SK-N-SH (cell line): Measurements from ENCODE around the gene CNTNAP2. TPM values are rescaled to one million over a fixed set of nuclear protein-coding genes. Genes with fewer than 3 reads are reported as not detected.

ENCODE experiments used
- CTCF ChIA-PET: fragments of 300-600, 350-600 bp; formaldehyde crosslinking; extraction: SDS; loops from one replicate; lab custom pipeline; 2021; lab: Yijun Ruan, JAX
- POLR2A ChIA-PET: fragments of 350-600 bp; sonication (Branson Sonifier 250); formaldehyde crosslinking; extraction: SDS; loops from one replicate; lab custom pipeline; 2020; ENCODE audit warnings: antibody characterized with exemption, inconsistent platforms; lab: Yijun Ruan, JAX
- DNase-seq: peaks from one replicate; pipeline ENCODE4 v3.0.0; 2012
- H2AFZ ChIP-seq: fragments of 200-600 bp; sonication (generic); 2 replicates; pipeline ENCODE4 v1.8.1; 2016; ENCODE audit warnings: antibody characterized with exemption, mild to moderate bottlenecking, low read depth
- H3F3A ChIP-seq: fragments of 200-600 bp; sonication (generic); replicated peaks from 2 replicates; pipeline ENCODE3; 2016; ENCODE audit warnings: antibody characterized with exemption, mild to moderate bottlenecking; ENCODE audit not compliant: insufficient read depth
- H3K27ac ChIP-seq, 2 experiments: fragments of 200-500 bp in 1 of 2; fragments of 200-600 bp in 1 of 2; sonication (Bioruptor generic) in 1 of 2; sonication (generic), shearing (Covaris generic) in 1 of 2; 2 replicates each; pipeline versions ENCODE4 v1.5.1 to v1.6.1; 2014 to 2016; ENCODE audit warnings: low read depth in 2 of 2, inconsistent platforms in 1 of 2, low read length in 1 of 2, mild to moderate bottlenecking in 1 of 2, mixed read lengths in 1 of 2
- H3K27me3 ChIP-seq: fragments of 200-600 bp; sonication (generic), shearing (Covaris generic); 2 replicates; pipeline ENCODE4 v1.6.1; 2016; ENCODE audit warnings: mixed run types; ENCODE audit not compliant: insufficient read depth
- H3K36me3 ChIP-seq, 2 experiments: fragments of 200-500 bp in 1 of 2; fragments of 200-600 bp in 1 of 2; sonication (Bioruptor generic) in 1 of 2; sonication (generic) in 1 of 2; replicated peaks in 1 of 2; 2 replicates each; pipeline versions ENCODE3 to v1.5.1; 2014 to 2016; ENCODE audit warnings: low read length in 1 of 2, mild to moderate bottlenecking in 1 of 2; ENCODE audit not compliant: insufficient read depth in 2 of 2, control insufficient read depth in 1 of 2
- H3K4me1 ChIP-seq, 2 experiments: fragments of 200-500 bp in 1 of 2; fragments of 200-600 bp in 1 of 2; sonication (Bioruptor generic) in 1 of 2; sonication (generic), shearing (Covaris generic) in 1 of 2; 2 replicates each; pipeline versions ENCODE4 v1.5.1 to v1.6.1; 2014 to 2016; ENCODE audit warnings: low read depth in 1 of 2, low read length in 1 of 2, mixed run types in 1 of 2; ENCODE audit not compliant: insufficient read depth in 2 of 2, control insufficient read depth in 1 of 2
- H3K4me2 ChIP-seq: fragments of 200-600 bp; sonication (generic), shearing (Covaris generic); 2 replicates; pipeline ENCODE4 v1.6.1; 2017; ENCODE audit warnings: mixed run types
- H3K4me3 ChIP-seq, 2 experiments: fragments of 200-500 bp in 1 of 2; fragments of 200-600 bp in 1 of 2; sonication (Bioruptor generic) in 1 of 2; sonication (generic), shearing (Covaris generic) in 1 of 2; 2 replicates each; pipeline versions ENCODE4 v1.5.1 to v1.8.1; 2014 to 2016; ENCODE audit warnings: low read depth in 2 of 2, inconsistent platforms in 1 of 2, low read length in 1 of 2, mild to moderate bottlenecking in 1 of 2, mixed read lengths in 1 of 2, moderate library complexity in 1 of 2
- H3K79me2 ChIP-seq: fragments of 200-600 bp; sonication (generic); 2 replicates; pipeline ENCODE4 v1.8.1; 2017; ENCODE audit warnings: mild to moderate bottlenecking; ENCODE audit not compliant: insufficient read depth
- H3K9ac ChIP-seq: fragments of 200-600 bp; sonication (generic); 2 replicates; pipeline ENCODE4 v1.6.1; 2017; ENCODE audit warnings: mixed run types
- H3K9me2 ChIP-seq: fragments of 200-600 bp; sonication (generic); 2 replicates; pipeline ENCODE4 v1.6.1; 2017; ENCODE audit warnings: mixed run types
- H3K9me3 ChIP-seq: fragments of 200-600 bp; sonication (generic); 2 replicates; pipeline ENCODE4 v1.6.1; 2017; ENCODE audit warnings: mixed run types, mild to moderate bottlenecking, moderate library complexity
- H4K20me1 ChIP-seq: fragments of 200-600 bp; sonication (generic); 2 replicates; pipeline ENCODE4 v1.6.1; 2017; ENCODE audit warnings: mild to moderate bottlenecking, mixed run types; ENCODE audit not compliant: insufficient read depth
- FOSL2 ChIP-seq: IDR thresholded peaks from 2 replicates; pipeline ENCODE4 v1.4.0; 2012; ENCODE audit warnings: low read depth, mild to moderate bottlenecking, moderate library complexity, borderline replicate concordance
- FOXJ3 ChIP-seq: sonication (generic); formaldehyde crosslinking; IDR thresholded peaks from 2 replicates; pipeline ENCODE4 v1.5.1; 2020; ENCODE audit warnings: mild to moderate bottlenecking, missing genetic modification reagents
- IRF3 ChIP-seq: fragments of 150-350 bp; IDR thresholded peaks from 2 replicates; pipeline ENCODE4 v1.6.1; 2016; ENCODE audit warnings: mild to moderate bottlenecking, low read depth, low read length
- JUND ChIP-seq: IDR thresholded peaks from 2 replicates; pipeline ENCODE4 v1.4.0; 2012
- MEF2A ChIP-seq: IDR thresholded peaks from 2 replicates; pipeline ENCODE4 v1.4.0; 2012; ENCODE audit warnings: low read depth, borderline replicate concordance
- MXI1 ChIP-seq: IDR thresholded peaks from 2 replicates; pipeline ENCODE4 v1.6.1; 2012; ENCODE audit warnings: mild to moderate bottlenecking, low read depth, low read length, improper control_type of control experiment
- NFIC ChIP-seq: IDR thresholded peaks from 2 replicates; pipeline ENCODE4 v1.4.0; 2012; ENCODE audit warnings: borderline replicate concordance
- PBX3 ChIP-seq: IDR thresholded peaks from 2 replicates; pipeline ENCODE4; 2012
- POLR2AphosphoS5 ChIP-seq: IDR thresholded peaks from 2 replicates; pipeline ENCODE4 v1.6.1; 2012; ENCODE audit warnings: low read depth, low read length
- RAD21 ChIP-seq: IDR thresholded peaks from 2 replicates; pipeline ENCODE4 v1.6.1; 2012; ENCODE audit warnings: mild to moderate bottlenecking, low read length
- RCOR1 ChIP-seq: fragments of 150-350 bp; IDR thresholded peaks from 2 replicates; pipeline ENCODE4 v1.6.1; 2017; ENCODE audit warnings: antibody characterized with exemption, low read length
- RFX5 ChIP-seq: IDR thresholded peaks from 2 replicates; pipeline ENCODE4 v1.6.1; 2012; ENCODE audit warnings: mild to moderate bottlenecking, improper control_type of control experiment, low read length
- SIN3A ChIP-seq: IDR thresholded peaks from 2 replicates; pipeline ENCODE4 v1.6.1; 2012; ENCODE audit warnings: low read depth, mild to moderate bottlenecking, low read length, moderate library complexity, borderline replicate concordance
- SMC3 ChIP-seq: IDR thresholded peaks from 2 replicates; pipeline ENCODE4 v1.6.1; 2012; ENCODE audit warnings: low read depth, low read length, improper control_type of control experiment
- TAF1 ChIP-seq: IDR thresholded peaks from 2 replicates; pipeline ENCODE4 v1.6.1; 2012; ENCODE audit warnings: low read depth, mild to moderate bottlenecking, low read length, moderate library complexity, borderline replicate concordance
- TCF12 ChIP-seq: IDR thresholded peaks from 2 replicates; pipeline ENCODE4 v1.4.0; 2012
- YY1 ChIP-seq: IDR thresholded peaks from 2 replicates; pipeline ENCODE4 v1.4.0; 2012; ENCODE audit warnings: low read depth, mild to moderate bottlenecking
- WGBS: methylation state at CpG from one replicate; pipeline ENCODE4 v1.1.6; 2017; ENCODE audit warnings: low lambda C conversion rate; 5-methylcytosine and 5-hydroxymethylcytosine counted together
- polyA plus RNA-seq, 3 experiments: library from polyadenylated mRNA; depleted of rRNA; stranded (reverse); fragments of >200 nt; gene quantifications; 2 replicates each; pipeline ENCODE4 v1.2.3, GENCODE V29; 2012
- TF ChIP-seq, protein P1 (sequence below): IDR thresholded peaks from 2 replicates; pipeline ENCODE4 v1.4.0; 2012; ENCODE audit warnings: low read depth, borderline replicate concordance
- TF ChIP-seq, protein P2 (sequence below): IDR thresholded peaks from 2 replicates; pipeline ENCODE4 v1.4.0; 2012; ENCODE audit warnings: low read depth, borderline replicate concordance
- TF ChIP-seq, protein P3 (sequence below): fragments of 150-350 bp; IDR thresholded peaks from 2 replicates; pipeline ENCODE4 v1.6.1; 2017; ENCODE audit warnings: antibody characterized with exemption, low read length, low read depth, borderline replicate concordance

The CNTNAP2 gene
- polyA plus RNA-seq, 1 of the 3 experiments (the other 2 are of a cell fraction), result 3.4 TPM

- TF ChIP-seq FOXJ3 (CRISPR knock-in tag), result no peak
- TF ChIP-seq, protein P1, sequence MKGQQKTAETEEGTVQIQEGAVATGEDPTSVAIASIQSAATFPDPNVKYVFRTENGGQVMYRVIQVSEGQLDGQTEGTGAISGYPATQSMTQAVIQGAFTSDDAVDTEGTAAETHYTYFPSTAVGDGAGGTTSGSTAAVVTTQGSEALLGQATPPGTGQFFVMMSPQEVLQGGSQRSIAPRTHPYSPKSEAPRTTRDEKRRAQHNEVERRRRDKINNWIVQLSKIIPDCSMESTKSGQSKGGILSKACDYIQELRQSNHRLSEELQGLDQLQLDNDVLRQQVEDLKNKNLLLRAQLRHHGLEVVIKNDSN, result no peak
- no peak for TF ChIP-seq SIN3A
- TF ChIP-seq, protein P2, sequence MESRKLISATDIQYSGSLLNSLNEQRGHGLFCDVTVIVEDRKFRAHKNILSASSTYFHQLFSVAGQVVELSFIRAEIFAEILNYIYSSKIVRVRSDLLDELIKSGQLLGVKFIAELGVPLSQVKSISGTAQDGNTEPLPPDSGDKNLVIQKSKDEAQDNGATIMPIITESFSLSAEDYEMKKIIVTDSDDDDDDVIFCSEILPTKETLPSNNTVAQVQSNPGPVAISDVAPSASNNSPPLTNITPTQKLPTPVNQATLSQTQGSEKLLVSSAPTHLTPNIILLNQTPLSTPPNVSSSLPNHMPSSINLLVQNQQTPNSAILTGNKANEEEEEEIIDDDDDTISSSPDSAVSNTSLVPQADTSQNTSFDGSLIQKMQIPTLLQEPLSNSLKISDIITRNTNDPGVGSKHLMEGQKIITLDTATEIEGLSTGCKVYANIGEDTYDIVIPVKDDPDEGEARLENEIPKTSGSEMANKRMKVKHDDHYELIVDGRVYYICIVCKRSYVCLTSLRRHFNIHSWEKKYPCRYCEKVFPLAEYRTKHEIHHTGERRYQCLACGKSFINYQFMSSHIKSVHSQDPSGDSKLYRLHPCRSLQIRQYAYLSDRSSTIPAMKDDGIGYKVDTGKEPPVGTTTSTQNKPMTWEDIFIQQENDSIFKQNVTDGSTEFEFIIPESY, result no peak
- TF ChIP-seq YY1, result no peak
- no peak for TF ChIP-seq TAF1
- no peak for TF ChIP-seq NFIC
- no peak for TF ChIP-seq POLR2AphosphoS5
- TF ChIP-seq TCF12, result no peak
- TF ChIP-seq PBX3, result no peak
- no peak for TF ChIP-seq RCOR1
- no peak for TF ChIP-seq MEF2A
- TF ChIP-seq RAD21, result no peak
- TF ChIP-seq, protein P3, sequence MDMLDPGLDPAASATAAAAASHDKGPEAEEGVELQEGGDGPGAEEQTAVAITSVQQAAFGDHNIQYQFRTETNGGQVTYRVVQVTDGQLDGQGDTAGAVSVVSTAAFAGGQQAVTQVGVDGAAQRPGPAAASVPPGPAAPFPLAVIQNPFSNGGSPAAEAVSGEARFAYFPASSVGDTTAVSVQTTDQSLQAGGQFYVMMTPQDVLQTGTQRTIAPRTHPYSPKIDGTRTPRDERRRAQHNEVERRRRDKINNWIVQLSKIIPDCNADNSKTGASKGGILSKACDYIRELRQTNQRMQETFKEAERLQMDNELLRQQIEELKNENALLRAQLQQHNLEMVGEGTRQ, result no peak
- TF ChIP-seq SMC3, result no peak
- TF ChIP-seq IRF3, result no peak
- TF ChIP-seq RFX5, result no peak
- TF ChIP-seq JUND, result no peak
- TF ChIP-seq MXI1, result no peak
- TF ChIP-seq FOSL2, result no peak
- TF ChIP-seq, all 33 proteins: peak for 0
- 55% methylated on average over 1 of the region's 1 CpG for WGBS
- no peak for DNase-seq
- ChIA-PET CTCF (interaction anchor here (0.9 to 1.3 kb wide), 3 partner anchors 9 to 19 kb away, joined by 3 to 4 read pairs (median 3); no protein-coding TSS in a partner anchor), POLR2A (no interaction called here)
- H2AFZ ChIP-seq, result no peak overlapping the region
- no peak overlapping the region for H3K4me3 ChIP-seq
- no peak overlapping the region for H3K27ac ChIP-seq
- no peaks in the 10 kb centered on the region for H4K20me1 ChIP-seq
- H3K9me2 ChIP-seq, result no peaks in the 10 kb centered on the region
- no peaks in the 10 kb centered on the region for H3F3A ChIP-seq
- H3K36me3 ChIP-seq, result no peaks in the 10 kb centered on the region
- H3K9ac ChIP-seq, result no peak overlapping the region
- H3K79me2 ChIP-seq, result no peaks in the 10 kb centered on the region
- no peaks in the 10 kb centered on the region for H3K27me3 ChIP-seq
- no peak overlapping the region for H3K4me2 ChIP-seq
- H3K4me1 ChIP-seq, result no peaks in the 10 kb centered on the region; a peak in 1 of 4 replicates
- H3K9me3 ChIP-seq, result no peaks in the 10 kb centered on the region
These were observed 1895.2 kb downstream of the CNTNAP2 start for GRCh38 chr7:148011753-148012152.
